ENCODE measurements around the gene PRELID2. TPM values are rescaled to one million over a fixed set of nuclear protein-coding genes. Genes with fewer than 3 reads are reported as not detected.

PRELID2 gene
- total RNA-seq, 2 donors from 2014 or later: 10.7 to 27.9 TPM

- Histone ChIP-seq H3K27ac (no peak overlapping the region), H3K36me3 (no peaks in the 10 kb centered on the region), H3K27me3 (replicated peaks; ENCODE audit: insufficient read depth) (no peaks in the 10 kb centered on the region), H3K4me3 (peak overlapping the region; percentile 63), H3K9me3 (no peaks in the 10 kb centered on the region), H3K4me1 (ENCODE audit: control insufficient read depth in 1 of 2, low read depth in 2 of 2) (peaks cover 3 to 7% of the 10 kb centered on the region in 2 donors)
- ATAC-seq (ENCODE audit: insufficient number of reproducible peaks, low FRiP score, low read depth) (no peak), DNase-seq (ENCODE audit: low spot score) (no peak)
- TF ChIP-seq, protein P1, sequence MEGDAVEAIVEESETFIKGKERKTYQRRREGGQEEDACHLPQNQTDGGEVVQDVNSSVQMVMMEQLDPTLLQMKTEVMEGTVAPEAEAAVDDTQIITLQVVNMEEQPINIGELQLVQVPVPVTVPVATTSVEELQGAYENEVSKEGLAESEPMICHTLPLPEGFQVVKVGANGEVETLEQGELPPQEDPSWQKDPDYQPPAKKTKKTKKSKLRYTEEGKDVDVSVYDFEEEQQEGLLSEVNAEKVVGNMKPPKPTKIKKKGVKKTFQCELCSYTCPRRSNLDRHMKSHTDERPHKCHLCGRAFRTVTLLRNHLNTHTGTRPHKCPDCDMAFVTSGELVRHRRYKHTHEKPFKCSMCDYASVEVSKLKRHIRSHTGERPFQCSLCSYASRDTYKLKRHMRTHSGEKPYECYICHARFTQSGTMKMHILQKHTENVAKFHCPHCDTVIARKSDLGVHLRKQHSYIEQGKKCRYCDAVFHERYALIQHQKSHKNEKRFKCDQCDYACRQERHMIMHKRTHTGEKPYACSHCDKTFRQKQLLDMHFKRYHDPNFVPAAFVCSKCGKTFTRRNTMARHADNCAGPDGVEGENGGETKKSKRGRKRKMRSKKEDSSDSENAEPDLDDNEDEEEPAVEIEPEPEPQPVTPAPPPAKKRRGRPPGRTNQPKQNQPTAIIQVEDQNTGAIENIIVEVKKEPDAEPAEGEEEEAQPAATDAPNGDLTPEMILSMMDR (IDR thresholded peaks at IDR 0.05): no peak
Observed at GRCh38 chr5:145856285-145856818, 21.2 kb upstream of the PRELID2 start.

DNA sequence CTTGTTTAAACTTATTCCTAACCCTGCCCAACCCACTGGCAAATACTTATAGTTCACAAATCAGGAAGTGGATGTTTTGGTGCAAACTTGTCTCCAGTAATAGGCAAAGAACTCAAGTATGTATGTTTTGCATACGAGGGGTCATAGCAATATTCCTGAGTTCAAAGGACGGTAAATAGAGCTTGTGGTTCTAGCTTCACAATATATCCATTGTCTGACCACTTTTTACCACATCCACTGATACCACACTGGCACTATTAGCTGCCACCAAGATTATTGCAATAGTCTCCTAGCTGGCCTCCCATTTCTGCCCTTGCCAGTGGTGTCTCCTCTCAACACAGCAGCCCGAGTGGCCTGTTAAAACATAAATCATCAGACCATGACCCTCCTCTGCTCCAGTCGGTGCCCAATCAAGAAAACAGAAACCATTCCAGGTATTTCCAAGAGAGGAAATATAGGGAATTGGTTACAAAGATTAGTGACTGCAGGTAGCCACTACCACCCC is 20.7 kb upstream of the PRELID2 start:
- Histone ChIP-seq H3K27ac (no peak overlapping the region), H3K4me3 (peak overlapping the region; percentile 63), H3K9me3 (no peaks in the 10 kb centered on the region), H3K27me3 (replicated peaks; ENCODE audit: insufficient read depth) (no peaks in the 10 kb centered on the region), H3K4me1 (ENCODE audit: control insufficient read depth in 1 of 2, low read depth in 2 of 2) (peaks cover 3 to 7% of the 10 kb centered on the region in 2 donors), H3K36me3 (no peaks in the 10 kb centered on the region)
- ATAC-seq (ENCODE audit: insufficient number of reproducible peaks, low FRiP score, low read depth) (peak; percentile 59), DNase-seq (ENCODE audit: low spot score) (no peak)
- TF ChIP-seq, protein P1 (IDR thresholded peaks at IDR 0.05): no peak

- DNase-seq (ENCODE audit: low spot score): no peak
- H3K27ac ChIP-seq: no peak overlapping the region
- no peak for ATAC-seq (ENCODE audit: insufficient number of reproducible peaks, low FRiP score, low read depth)
Observed at GRCh38 chr5:145854651-145855258, 19.6 kb upstream of the PRELID2 start.

DNA sequence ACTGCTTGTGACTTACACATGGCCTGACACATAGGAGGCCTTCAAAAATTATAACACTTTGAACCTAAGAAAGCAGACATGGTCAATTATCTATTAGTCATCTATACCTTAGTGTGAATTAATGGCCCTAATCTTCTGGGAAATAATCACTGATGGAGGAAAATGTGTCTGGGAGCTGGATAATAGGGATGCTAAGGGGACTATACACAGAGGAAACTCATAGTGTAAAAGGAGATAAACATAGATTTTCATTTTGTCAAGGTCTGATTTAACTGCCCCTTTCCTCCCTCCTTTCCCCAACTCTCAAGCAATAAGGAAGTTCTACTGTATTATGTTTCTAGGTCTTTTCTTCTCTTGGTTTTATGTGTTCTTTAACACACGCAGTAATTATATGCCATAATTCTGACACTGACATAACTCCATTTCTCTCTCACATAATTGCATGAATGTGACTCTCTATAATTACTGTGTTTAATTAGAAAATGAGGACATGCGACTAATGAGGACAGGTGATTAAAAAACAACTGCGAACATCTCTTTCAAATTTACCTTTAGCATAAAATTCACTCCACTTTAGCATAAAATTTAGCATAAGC is 18.7 kb upstream of the PRELID2 start:
- Histone ChIP-seq H3K4me1 (ENCODE audit: control insufficient read depth in 1 of 2, low read depth in 2 of 2) (peaks cover 3 to 7% of the 10 kb centered on the region in 2 donors), H3K4me3 (no peak overlapping the region), H3K27ac (no peak overlapping the region), H3K27me3 (replicated peaks; ENCODE audit: insufficient read depth) (no peaks in the 10 kb centered on the region), H3K36me3 (no peaks in the 10 kb centered on the region), H3K9me3 (no peaks in the 10 kb centered on the region)
- no peak for ATAC-seq (ENCODE audit: insufficient number of reproducible peaks, low FRiP score, low read depth)
- TF ChIP-seq, protein P1 (IDR thresholded peaks at IDR 0.05): no peak
- no peak for DNase-seq (ENCODE audit: low spot score)

More at GRCh38 chr5:145854651-145855258, 19.6 kb upstream of the PRELID2 start:
- Histone ChIP-seq H3K36me3 (no peaks in the 10 kb centered on the region), H3K9me3 (no peaks in the 10 kb centered on the region), H3K27me3 (replicated peaks; ENCODE audit: insufficient read depth) (no peaks in the 10 kb centered on the region), H3K4me1 (ENCODE audit: control insufficient read depth in 1 of 2, low read depth in 2 of 2) (peaks cover 3 to 7% of the 10 kb centered on the region in 2 donors), H3K4me3 (no peak overlapping the region)
- TF ChIP-seq, protein P1 (IDR thresholded peaks at IDR 0.05): no peak

GRCh38 chr5:145852990-145853389 is 17.8 kb upstream of the PRELID2 start:
- Histone ChIP-seq H3K27me3 (replicated peaks; ENCODE audit: insufficient read depth) (no peaks in the 10 kb centered on the region), H3K4me1 (ENCODE audit: control insufficient read depth in 1 of 2, low read depth in 2 of 2) (peaks cover 3 to 7% of the 10 kb centered on the region in 2 donors), H3K9me3 (no peaks in the 10 kb centered on the region), H3K27ac (no peak overlapping the region), H3K36me3 (no peaks in the 10 kb centered on the region), H3K4me3 (no peak overlapping the region)
- no peak for DNase-seq (ENCODE audit: low spot score)
- no peak for ATAC-seq (ENCODE audit: insufficient number of reproducible peaks, low FRiP score, low read depth)
- TF ChIP-seq, protein P1 (IDR thresholded peaks at IDR 0.05): no peak

Data from thoracic aorta (tissue), 2 donors.